HG02588 (cell line): ENCODE data around the gene POP4.
"Not testable (repeated sequence)": the region's sequence is repeated elsewhere in the genome, so short reads cannot be mapped to it uniquely, and the experiment has no call there.

Experiments used
- ATAC-seq: cut with Tn5 transposase; IDR thresholded peaks from one replicate; pipeline ENCODE4 v1.9.1; 2021; ENCODE audit warnings: mild to moderate bottlenecking, moderate library complexity; ENCODE audit not compliant: unreplicated experiment

The POP4 gene

DNA sequence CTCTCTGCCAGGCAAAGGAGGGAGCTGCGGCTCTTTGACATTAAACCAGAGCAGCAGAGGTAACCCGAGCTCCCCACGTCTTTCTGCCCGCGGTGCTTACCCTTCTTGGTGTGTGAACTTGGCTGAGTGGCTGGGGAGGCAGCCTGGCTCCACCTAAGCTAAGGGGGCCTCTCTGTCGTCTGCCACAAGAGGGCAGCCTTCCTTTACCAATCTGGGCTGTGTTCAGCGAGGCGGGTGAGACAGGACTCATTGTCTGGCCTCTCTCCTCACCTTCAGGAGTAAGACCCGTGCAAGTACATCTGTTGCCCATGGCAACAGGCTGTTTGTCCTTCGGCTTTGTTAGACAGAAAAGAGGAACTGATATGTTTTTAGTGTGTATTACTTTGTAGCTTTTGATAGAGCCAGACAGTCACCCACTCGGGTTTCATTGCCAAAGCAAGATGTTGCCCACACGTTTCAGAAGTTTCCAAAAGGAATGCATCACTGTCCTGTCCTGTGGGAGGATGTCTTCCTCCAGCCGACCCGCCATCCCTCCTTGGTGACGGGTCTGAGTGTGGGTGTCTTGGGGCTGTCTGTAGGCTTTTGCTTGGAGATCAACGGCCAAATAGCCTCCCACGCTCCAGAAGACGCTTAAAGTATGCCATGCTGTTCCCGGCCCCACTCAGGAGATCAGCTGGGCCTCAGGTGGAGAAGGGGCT lies 4.6 kb downstream of the POP4 start:
- ATAC-seq, result peak; percentile 61

DNA sequence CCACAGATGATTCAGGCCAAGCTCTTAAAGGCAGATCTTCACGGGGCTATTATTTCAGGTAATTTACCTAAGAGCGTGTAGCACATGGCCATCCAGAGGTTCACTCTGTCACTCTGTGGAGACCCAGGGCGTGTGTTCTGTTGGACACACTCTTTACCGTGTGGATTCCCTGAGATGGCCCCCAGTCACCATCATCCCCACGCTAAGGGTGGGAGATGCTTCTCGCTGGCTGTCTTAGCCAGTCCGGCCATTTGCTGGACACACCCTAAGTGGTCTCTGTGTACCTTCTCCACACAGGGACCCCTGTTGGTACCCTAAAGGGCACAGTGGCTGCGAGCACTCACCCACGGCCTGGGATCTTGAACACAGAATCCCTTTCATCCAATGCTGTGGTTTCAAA lies 6.0 kb downstream of the POP4 start:
- ATAC-seq, result no peak

DNA sequence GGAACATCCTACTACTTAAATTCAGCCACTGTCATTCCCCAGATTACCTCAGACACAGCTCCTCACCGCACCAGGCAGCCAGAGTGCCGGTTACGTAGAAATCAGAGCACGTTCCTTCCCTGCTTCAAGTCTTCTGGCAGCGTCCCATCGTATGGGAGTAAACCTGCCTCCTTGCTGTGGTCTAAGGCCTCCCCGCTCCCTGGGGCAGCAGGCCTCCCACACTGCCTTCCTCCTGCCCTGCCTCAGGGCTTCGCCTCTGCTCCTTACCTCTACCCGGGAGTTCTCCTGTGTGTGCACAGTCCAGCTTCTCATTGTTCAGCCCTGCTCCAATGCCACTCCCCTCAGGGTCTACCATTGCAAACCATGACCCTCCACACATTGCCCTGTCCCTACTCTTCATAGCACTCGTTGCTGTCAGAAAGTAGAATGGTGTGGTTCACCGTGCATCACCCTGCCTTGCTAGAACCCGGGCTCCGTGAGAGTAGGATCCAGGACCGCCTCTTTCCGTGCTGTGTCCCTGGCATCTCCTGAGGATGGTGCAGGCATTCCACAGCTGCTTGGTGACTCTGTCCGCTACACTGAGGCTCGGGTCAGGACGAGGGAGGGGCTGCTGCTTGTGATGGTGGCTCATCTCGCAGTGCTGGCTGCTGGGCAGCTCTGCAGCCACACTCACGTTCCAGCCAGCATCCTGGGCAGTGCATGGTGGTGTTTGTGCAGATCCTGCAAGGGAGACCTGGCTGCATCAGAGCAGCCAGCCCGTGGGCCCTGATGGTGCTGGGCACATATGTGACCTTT lies 6.9 kb downstream of the POP4 start:
- no peak for ATAC-seq

DNA sequence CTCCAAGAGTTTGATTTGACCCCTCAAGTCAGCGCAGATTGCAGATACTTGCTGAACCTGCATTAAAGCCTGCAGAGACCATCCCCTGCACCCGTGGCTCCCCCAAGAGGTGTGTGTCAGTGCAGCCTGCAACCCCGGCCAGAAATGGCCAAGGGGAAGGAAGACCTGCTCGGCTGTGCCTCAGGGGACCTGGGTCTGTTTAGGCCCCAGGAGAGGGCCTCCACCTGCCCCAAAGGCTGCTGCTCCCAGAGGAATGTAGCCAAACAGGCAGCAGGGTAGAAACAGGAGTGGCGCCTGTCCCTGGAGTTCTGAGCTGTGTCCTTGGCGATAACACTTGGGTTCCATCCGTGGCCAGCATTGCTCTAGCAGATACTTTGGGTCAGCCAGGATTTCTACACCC lies 8.0 kb downstream of the POP4 start:
- no peak for ATAC-seq

DNA sequence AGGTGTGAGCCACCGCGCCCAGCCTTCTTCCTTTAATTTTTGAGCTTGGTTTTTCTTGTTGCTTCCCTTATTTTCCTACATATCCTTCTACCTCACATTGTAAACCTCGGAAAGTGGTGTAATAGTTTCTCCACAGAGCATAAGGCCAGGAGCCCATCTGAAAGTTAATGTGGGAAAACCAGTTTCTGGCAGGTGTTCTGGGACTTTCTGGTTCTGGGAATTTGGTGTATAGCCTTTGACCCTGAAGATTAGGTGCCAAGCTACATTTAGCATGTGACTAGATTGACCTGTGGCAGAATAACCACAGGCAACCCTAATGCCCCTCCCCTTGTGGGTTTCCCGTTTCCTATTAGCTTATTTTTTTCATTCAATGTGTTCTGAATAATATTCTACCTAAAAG lies 8.7 kb downstream of the POP4 start:
- no peak for ATAC-seq

DNA sequence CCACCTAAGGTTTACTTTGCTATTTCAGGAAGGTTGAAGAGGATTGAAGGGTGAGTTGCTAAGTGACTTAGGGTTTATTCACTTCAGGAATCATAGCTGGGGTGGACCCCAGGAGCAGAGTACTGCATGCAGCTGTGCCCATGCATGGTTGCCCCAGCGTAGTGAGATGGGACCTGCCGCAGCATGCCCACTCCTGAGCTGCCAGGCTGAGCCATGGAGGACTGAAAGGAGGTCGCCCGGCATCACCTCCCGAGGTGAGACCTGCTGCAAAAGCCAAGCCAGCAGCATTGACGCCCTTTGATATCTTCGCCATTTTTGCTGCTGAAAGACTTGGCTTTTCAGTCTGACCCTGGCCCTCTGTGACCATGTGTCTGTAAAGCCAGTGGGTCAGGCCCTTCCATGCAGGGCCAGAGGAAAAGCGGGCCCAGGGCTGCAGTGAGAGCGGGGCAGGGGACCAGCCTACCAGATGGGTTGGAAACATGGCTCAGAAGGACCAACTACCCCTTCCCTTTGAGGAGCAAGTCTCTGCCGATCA lies 9.9 kb downstream of the POP4 start:
- ATAC-seq, result no peak

DNA sequence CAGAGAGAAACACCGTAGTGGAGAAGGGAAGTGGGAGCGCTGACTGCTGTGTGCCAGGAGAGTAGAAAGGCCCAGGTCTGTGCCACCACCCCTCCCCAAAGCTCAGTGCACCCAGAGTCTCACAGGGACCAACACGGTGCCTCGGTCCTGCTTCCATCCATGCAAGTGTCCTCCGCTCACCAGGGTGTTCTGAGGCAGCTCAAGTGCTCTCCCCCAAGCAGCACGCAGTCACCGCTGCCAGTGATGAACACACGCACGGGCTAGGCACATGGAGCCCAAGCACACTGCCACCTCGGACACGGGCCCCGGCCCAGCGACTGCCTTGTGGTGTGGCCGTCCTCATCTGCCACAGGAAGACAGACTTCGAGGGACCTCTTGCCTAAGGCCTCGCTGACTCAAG lies 10.5 kb downstream of the POP4 start:
- no peak for ATAC-seq

DNA sequence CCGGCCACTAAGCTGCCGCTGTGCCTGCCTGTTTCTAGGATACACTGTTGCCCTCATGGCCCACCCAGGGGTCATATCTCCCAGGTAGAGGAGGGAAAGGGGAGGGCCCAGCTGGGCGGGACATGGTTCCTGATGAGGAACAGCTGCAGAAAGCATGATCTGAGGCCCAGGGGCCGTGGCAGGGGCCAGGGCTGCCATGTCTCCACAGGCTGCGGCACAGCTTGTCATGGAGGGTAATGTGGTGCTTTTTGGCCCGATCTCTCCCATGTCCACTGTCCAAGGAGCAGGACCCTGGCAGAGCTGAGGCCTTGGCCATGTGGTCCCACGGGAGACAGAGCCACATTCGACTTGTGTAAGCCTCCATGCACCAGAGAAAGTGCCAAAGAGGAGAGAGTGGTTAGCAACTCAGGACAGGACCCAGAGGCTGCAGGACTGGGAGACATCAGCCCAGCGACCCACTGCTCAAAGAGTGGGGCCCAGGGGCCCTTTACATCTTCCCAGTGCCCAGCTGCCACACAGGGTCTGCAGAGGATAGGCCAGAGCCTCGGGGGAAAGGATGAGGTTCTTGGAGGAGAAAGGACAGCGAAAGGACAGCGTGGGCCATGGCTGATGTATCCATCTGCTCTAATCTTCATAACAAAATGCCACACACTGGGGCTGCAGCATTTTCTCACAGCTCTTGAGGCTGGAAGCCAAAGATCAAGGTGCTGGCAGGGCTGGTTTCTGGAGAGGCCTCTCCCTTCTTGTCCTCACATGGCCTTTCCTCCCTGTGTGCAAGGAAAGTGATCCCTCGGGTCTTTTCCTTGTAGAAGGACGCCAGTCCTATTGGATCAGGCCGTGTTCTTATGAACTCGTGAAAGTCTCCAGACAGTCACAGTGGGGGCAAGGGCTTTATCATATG lies 11.5 kb downstream of the POP4 start:
- ATAC-seq, result no peak

DNA sequence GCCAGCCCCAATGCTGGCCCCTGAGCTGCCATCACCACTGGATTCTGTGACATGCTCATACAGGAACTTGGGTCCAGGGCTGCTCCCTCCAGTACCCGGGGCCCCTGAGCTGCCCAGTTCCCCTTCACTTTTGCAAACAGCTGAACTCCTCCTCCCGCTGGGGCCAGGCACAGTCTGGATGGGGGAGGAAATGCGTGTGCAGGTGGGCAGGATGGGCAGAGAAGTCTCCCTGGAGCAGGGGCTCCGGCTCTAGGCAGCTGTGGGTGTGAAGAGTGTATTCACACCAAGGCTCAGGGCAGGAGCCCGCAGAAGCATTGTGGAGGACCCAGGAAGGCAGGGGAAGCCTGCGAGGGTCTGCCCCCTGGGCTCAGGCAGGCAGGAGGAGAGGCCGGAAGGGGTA lies 12.4 kb downstream of the POP4 start:
- no peak for ATAC-seq

DNA sequence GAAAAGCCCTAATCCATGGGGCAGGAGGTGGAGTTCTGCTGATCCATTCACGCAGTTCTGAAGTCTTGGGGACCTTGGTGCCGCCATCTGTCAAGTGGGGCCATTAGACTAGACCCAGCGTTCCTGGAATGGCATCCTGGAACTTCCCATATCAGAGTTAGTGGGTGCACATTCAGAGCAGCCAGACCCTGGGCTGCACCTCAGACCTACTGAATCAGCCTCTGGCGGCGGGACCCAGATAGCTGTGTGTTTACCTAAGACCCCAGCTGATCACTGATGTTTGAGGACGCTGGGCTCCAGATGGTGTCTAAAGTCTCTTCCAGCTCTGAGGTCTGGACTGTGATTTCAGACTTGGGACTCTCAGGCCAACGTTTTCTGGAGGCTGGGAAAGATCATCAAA lies 12.8 kb downstream of the POP4 start:
- ATAC-seq, result no peak

DNA sequence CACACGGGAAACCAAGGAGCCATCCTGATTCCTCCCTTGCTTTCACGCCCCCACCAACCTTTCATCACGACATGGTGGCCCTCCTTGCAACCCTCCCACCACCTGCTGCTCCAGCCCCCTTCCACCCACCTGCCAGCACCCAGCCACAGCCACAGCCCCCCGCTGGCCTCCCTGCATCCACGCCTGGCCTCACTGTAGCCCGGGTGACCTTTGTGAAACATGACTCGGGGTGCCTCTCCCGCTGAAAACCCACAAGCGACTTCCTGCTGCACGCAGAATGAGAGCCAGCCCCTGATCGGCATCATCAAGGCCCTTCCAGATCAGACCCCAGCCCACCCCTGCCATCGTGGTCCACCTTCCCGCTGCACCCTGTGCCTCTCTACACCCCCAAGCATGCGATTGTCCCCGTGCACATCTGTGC lies 14.9 kb downstream of the POP4 start:
- ATAC-seq, result no peak

DNA sequence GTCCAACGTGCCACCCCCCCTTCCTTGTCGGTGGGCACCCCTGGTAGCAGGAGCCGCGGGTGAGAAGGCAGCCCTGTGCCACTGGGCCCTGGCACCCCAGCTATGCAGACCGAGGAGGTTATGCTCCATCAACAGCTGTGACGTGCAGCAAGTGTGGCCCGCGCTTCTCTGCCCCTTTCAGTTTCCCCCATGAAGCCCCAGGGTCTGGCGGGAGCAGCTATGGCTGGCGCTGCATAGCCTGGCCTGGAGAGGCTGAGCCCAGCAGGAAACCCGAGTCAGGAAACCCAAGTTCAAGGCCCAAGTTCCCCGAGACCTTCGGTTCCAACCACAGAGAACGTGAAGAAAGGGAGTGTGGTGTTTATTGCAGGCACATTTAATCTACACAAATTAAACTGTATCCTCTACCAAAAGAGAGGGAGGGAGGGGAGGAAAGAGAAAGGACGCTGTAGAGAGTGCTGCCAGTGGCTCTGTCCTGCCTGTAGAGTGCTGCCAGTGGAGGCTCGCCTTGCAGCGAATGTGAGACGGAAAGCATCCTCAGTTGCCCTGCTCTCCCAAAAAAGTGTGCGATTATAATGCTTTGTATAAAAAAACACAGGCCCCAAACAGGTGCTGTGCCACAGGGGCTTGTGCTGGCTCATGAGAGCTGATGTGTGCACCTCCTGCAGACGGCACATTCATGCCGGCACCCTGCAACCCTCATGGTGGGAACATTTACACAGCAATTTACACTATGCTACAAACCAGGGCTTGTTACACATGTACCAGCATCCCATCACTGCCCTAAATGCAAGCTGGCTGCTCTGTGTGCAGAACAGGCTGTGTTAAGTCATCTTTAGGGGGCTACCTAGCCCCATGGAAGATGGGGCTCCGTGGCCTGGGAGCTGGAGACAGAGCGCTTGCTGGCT lies 16.3 kb downstream of the POP4 start:
- ATAC-seq, result peak; percentile 65

DNA sequence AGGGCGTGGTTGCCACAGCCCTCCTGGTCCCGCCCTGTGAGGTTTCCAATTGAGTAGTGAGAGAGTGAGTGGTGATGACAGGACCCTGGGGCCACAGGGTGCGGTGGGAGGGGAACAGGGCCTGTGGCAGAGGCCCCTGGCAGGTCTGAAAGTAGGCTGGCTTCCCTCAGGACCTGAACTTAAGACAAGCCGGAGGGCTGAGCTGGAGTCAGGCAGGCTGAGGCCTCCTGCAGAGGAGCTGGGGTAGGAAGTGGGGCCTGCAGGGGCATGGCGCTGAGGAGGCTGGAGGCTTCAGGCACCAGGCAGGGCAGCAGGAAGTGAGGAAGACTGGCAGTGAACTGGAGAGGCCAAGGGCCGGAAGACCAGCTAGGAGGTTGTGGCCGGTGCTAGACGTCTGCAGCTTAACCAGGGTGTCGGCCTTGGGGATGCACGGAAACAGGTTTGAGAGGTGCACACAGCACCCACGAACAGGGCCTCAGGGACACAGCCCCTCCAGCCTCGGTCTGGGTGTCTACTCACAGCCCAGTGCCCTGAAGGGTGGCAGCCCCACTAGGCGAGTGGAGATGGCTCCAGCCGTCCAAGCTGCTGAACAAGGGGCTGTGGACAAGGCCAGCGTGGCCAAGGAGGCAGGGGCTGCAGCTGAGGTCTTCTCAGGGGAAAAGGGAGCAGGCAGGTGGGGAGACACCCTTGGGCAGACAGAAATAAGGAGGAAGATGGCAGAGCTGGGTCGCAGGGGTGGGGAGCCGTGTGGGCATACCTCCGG lies 17.8 kb downstream of the POP4 start:
- no peak for ATAC-seq

DNA sequence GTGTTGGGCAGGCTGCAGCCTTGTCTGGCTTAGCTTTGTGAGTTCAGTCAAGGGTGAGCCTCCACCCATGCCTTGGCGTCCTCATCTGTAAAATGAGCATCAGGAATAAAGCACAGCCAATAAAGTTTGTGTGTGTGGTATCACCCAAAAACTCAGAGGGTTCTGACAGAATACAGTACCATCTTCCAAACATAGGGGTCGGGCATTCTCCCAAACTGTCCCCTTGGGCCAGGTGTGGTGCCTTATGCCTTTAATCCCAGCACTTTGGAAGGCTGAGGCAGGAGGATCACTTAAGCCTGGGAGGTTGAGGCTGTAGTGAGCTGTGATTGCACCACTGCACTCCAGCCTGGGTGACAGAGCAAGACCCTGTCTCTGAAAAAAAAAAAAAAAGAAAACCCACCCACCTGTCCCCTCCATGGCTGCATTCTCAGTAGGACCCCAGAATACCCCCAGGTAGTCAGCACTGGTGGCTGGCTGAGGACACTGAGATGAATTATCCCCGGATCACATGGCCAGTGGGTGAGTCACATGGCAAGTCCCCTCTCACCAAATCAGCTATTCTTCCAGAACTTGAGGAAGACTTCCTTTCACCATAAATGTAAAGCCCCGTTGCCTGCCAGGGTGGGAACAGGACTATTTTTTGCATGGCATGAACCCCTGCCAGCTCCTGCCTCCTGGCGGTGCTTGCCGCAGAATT lies 18.6 kb downstream of the POP4 start:
- no peak for ATAC-seq

DNA sequence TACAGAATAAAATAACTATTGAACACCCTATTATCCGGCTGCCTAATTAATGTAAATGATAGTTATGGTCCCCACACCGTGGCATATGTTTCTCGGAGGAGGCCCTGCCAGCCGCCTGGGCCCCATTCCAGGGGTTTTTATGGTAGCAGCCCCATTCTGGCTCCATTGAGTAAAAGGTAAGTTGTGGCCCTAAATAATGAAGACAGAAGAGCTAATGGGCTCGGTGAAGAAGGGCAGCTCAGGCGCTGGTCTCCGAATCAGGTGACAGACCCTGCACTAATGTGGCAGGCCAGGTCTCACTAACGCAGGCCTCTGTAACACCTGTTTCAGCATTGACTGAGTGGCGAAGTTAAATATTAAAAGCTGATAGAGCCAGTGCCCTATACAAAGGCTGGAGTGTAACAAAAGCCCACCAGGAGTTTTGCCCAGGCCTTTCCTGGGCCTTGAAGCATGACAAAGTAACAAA lies 19.1 kb downstream of the POP4 start:
- ATAC-seq, result no peak

DNA sequence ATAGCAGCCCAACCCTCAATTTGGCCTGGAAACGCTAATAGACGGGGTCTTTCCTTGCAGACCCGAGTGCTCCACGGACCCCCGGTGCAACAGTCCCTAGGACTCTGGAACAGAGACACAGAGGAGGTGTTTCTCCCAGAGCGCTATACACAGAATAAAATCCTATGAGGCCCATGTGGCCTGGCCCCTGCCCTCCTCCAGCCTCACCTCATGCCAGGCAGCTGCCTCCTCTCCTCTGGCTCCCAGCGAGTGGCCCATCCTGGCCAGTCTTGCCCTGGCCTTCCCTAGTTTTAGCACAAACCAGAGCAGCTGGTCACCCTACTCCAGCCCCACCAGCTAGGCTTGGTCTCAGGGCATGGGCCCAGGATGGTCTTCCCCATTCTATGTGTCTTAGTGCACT lies 20.3 kb downstream of the POP4 start:
- no peak for ATAC-seq

DNA sequence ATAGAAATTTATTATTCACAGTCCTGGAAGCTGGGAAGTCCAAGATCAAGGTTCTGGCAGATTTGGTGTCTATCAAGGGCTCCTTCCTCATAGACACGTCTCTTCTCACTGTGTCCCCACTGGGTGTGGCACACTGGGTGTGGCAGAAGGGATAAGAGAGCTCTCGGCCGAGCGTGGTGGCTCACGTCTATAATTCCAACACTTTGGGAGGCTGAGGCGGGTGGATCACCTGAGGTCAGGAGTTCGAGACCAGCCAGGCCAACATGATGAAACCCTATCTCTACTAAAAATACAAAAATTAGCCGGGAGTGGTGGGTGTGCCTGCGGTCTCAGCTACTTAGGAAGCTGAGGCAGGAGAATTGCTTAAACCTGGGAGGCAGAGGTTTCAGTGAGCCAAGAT lies 20.7 kb downstream of the POP4 start:
- not testable (repeated sequence) for ATAC-seq

DNA sequence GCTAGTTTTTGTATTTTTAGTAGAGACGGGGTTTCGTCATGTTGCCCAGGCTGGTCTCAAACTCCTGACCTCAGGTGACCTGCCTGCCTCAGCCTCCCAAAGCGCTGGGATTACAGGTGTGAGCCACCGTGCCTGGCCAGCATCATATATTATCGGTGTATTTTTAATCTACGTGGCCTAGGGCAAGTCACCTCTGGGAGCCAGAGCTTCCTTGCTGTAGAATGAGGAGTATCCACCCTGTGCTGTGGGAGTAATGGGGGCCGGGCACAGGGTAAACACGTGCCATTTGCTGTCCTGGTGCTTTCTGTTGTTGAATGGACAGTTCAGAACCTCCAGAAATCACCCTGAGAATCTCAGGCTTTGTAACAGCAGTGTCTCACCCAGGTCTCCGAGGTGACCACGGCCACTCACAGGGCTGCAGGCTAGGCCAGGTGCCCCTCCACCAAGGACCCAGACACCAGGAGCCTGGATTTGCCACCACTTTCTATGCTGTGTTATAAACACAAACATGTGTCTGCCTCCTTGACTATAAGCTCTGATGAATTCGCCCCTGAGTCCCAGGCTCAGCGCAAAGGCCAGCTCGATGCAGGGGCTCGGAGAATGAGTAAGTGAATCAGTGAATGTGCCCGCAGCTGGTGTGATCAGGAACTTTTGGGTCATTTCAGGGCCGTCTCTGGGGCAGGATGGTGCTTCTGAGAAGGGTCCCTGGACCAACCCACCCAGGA lies 22.7 kb downstream of the POP4 start:
- ATAC-seq, result no peak
